Urinary bladder (tissue), 4 donors: ENCODE results near the gene FAM181A. TPM values are rescaled to one million over a fixed set of nuclear protein-coding genes. Genes with fewer than 3 reads are reported as not detected.

Experiments
- DNase-seq: peaks from one replicate; pipeline ENCODE4 v3.0.0-alpha.2; 2015; ENCODE audit errors: extremely low spot score
- H3K27ac ChIP-seq: one replicate; pipeline ENCODE4 v1.5.1; 2013; ENCODE audit warnings: low read depth, mild to moderate bottlenecking, moderate library complexity
- H3K36me3 ChIP-seq: one replicate; pipeline ENCODE4 v1.6.1; 2013; ENCODE audit warnings: mild to moderate bottlenecking, moderate library complexity; ENCODE audit not compliant: insufficient read depth
- H3K4me1 ChIP-seq: one replicate; pipeline ENCODE4 v1.6.1; 2013; ENCODE audit warnings: mild to moderate bottlenecking, moderate library complexity; ENCODE audit not compliant: insufficient read depth
- H3K4me3 ChIP-seq: one replicate; pipeline ENCODE4 v1.5.1; 2013; ENCODE audit warnings: low read depth, low read length
- WGBS: extraction: QIAGEN DNeasy Blood & Tissue Kit; methylation state at CpG from one replicate; pipeline ENCODE4 v1.1.7; 2013; 5-methylcytosine and 5-hydroxymethylcytosine counted together
- polyA plus RNA-seq: library from polyadenylated mRNA; stranded (reverse); fragments of 200-250 nt; gene quantifications from one replicate; pipeline ENCODE4 v1.2.3, GENCODE V29; 2013
- small RNA-seq: library from RNA; depleted of rRNA; stranded (forward); fragments of <200 nt; gene quantifications from one replicate; pipeline ENCODE3, GENCODE V24; 2014
- total RNA-seq: library from RNA; depleted of rRNA; stranded (reverse); fragments of >200 nt; gene quantifications from one replicate; pipeline ENCODE4 v1.2.3, GENCODE V29; 2014
- donor health status: healthy with polysubstance abuse.
- donor health status: healthy.

Gene FAM181A
- total and polyA plus RNA-seq, 2 donors: not detected

DNA sequence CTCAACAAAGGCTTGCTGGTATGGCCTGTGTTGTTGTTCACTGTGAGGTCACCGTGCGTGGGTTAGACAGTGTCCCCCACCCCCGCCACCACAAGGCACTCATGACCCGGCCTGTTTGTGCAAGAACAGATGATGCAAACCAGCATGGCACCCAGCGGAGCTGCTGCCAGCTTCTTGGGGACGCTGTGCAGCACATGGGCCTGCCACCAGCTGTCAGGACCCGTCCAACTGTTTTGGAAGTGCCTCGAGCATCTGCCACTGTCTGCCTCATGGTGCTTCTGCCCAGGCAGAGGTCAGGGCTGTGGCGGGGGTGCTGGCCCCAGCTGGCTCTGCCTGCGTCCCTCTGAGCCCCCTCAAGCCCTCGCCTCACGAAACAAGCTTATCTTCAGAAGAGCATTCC is 47.7 kb downstream of the FAM181A start:
- 64% methylated on average over 12 of the region's 12 CpGs for WGBS
- Histone ChIP-seq H3K4me1 (no peaks in the 10 kb centered on the region), H3K36me3 (no peaks in the 10 kb centered on the region), H3K4me3 (no peak overlapping the region), H3K27ac (no peak overlapping the region)
- DNase-seq: no peak

DNA sequence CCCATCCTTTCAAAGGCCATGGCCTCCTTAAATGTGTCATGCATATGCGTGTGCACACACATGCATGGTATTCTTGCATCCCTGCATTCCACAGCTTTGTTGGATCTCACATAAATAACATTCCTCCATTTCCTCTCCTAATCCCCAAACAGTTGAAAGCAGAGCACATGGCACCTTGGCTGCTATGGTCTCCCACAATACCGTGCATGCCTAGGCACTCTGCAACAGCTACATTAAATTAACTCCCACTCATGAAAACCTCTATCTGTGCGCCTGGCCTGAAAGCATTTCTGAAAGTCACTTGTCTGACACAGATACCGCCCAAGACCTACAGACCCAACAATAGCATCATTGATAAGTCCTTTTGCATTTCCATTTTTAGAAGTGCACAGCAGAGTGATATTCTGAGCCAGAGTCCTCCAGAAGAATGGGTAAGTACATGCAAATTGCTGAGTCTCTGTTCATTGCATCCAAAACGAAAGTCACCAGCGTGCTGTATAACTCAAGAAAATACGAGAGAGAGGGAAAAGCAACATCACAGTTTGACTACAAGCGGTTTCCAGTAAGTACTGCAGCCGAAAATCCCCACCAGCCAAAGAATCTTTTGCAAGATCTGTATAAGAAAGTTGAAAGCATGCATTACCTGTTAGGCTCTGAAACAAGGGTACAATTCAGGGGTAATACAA is 48.8 kb downstream of the FAM181A start:
- H3K4me3 ChIP-seq: peak overlapping the region; percentile 32
- H3K27ac ChIP-seq: peak overlapping the region; percentile 42
- DNase-seq: no peak
- whole genome bisulfite sequencing: 27% methylated on average over 9 of the region's 9 CpGs
- H3K4me1 ChIP-seq: no peaks in the 10 kb centered on the region
- no peaks in the 10 kb centered on the region for H3K36me3 ChIP-seq

DNA sequence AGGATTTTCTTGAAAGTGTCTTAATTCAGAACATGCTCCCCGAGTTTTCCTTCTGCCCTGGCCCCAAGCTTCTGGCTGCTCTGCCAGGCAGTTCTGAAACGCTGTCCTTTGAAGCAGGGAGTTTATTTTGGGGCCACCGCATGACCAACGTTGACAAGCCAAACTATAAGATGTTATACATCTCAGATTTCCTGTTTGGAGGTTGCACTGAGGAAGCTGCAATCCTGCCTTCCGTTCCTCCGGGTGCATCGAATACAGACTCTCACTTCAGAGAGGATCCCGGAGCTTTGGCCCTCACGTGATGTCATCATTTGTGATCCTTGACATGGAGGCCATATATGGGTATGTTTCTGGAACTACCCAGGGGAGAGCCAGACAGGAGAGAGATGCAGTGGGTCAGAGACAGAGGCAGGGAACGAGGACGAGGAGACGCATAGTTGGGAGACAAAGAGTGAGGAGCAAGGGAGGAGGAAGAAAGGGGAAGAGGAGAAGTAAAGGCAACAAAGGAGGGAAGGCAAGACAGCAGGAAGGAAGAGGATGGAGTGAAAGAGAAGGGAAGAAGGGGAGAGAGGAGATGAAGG is 49.4 kb downstream of the FAM181A start, which contains the start of gene ASB2:
TSS of gene ASB2 (minus strand) at position 94 of the 581 bp plus-strand sequence. CDS start 12,031 bp downstream, outside the sequence.
- Histone ChIP-seq H3K4me1 (no peaks in the 10 kb centered on the region), H3K27ac (peak within 1 kb of the TSS; percentile 57), H3K36me3 (no peaks in the 10 kb centered on the region), H3K4me3 (peak within 1 kb of the TSS; percentile 32)
- WGBS: 10% methylated on average over 12 of the region's 12 CpGs
- no peak for DNase-seq

DNA sequence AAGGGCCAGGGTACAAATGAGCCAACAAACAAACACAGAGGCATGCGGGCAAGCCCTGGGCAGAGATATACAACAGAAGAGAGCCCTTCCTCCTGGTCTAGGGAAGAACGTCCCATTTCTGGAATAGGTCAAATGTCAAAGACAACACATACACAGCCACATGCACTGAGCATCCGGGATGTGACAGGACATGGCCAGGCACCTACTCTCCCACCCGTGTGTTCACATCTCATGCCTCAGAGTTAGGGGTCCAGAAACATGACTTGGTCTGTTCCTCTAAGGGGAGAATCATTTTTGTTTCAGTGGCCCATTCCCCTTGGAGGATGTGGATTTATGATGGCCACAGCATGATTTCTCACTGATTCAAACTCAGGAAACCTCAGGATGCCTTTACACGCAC is 50.0 kb downstream of the FAM181A start:
- 64% methylated on average over 5 of the region's 5 CpGs for WGBS
- H3K4me3 ChIP-seq: no peak overlapping the region

DNA sequence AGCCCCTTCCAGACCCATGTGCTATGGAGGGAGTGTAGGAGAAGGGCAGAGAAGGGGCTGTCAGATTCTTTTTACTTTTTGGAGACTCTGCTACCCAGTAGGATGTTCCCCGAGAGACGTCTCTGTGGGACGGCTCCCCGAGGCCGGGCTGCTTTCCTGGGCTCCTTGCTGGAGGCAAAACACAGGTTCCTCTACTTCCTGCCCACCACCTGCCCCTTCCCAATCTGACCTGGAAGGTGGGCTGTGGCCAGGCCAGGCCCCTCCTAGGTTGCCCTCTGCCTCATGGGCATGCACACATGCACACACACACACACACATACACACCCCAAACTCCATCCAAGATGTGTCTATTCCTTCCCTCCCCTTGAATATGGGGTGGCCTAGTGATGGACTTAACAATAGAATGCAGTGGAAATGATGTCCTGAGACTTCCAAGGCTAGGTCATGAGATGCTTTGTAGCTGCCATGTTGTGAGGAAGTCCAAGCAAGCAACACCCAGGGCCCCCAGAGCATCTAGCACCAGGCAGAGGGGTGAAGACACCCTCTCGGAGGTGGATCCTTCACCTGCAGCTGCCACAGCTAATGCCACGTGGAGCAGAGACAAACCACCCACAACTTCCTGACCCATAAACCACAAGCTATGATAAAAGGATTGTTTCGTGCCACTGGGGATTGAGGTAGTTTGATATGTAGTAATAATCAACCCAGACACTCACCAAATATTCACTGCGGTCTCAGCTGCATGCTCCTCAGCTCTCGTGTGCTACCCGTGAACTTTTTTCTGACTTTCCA is 50.8 kb downstream of the FAM181A start:
- no peak overlapping the region for H3K4me3 ChIP-seq
- H3K4me1 ChIP-seq: no peaks in the 10 kb centered on the region
- no peak for DNase-seq
- no peaks in the 10 kb centered on the region for H3K36me3 ChIP-seq
- WGBS: 85% methylated on average over 11 of the region's 11 CpGs
- H3K27ac ChIP-seq: no peak overlapping the region

More for the DNA sequence above, 50.0 kb downstream of the FAM181A start:
- Histone ChIP-seq H3K4me1 (no peaks in the 10 kb centered on the region), H3K27ac (peak overlapping the region; percentile 57), H3K36me3 (no peaks in the 10 kb centered on the region)
- DNase-seq: no peak

DNA sequence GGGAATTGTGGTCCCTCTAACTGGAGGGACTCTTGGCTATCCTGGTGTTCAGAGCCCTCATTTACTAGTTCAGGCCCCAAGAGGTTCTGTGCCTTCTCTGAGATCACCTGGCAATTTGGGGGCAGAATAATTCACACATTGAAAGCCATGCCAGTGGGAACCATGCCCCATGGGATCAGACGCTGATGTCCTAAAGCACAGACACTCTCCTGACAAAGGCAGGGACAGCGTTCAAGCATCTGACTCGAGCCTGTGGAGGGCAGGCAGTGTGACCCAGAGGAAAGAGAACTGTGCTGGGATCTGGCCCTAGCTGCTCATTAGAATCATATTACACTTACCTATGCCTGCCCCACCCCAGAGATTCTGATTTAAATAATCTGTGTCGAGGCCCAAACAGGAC is 51.6 kb downstream of the FAM181A start:
- H3K36me3 ChIP-seq: no peaks in the 10 kb centered on the region
- WGBS: 83% methylated on average over 4 of the region's 4 CpGs
- no peaks in the 10 kb centered on the region for H3K4me1 ChIP-seq
- no peak for DNase-seq
- H3K27ac ChIP-seq: no peak overlapping the region
- no peak overlapping the region for H3K4me3 ChIP-seq

Small RNA genes lying within 50 kb of the gene (small RNA-seq; reads per million reads assigned to genes)
- not detected for gene MIR4506

Other genes starting within 250 kb of the FAM181A start
- gene PRIMA1, start 138.9 kb upstream of the FAM181A start, total RNA-seq: 1.3 TPM
- 17.4 TPM for gene PRIMA1, start 138.9 kb upstream of the FAM181A start, polyA plus RNA-seq
- 32.3 TPM for gene ASB2, start 49.2 kb downstream of the FAM181A start, total RNA-seq
- gene ASB2, start 49.2 kb downstream of the FAM181A start, polyA plus RNA-seq: 72.7 TPM
- not detected for gene CCDC197, start 70.0 kb downstream of the FAM181A start, total RNA-seq
- gene CCDC197, start 70.0 kb downstream of the FAM181A start, polyA plus RNA-seq: not detected
- 2.0 TPM for gene OTUB2, start 99.0 kb downstream of the FAM181A start, total RNA-seq
- 0.41 TPM for gene OTUB2, start 99.0 kb downstream of the FAM181A start, polyA plus RNA-seq
- 55.1 TPM for gene DDX24, start 153.9 kb downstream of the FAM181A start, total RNA-seq
- 144 TPM for gene DDX24, start 153.9 kb downstream of the FAM181A start, polyA plus RNA-seq
- 7.2 TPM for gene IFI27L1, start 154.0 kb downstream of the FAM181A start, total RNA-seq
- 18.9 TPM for gene IFI27L1, start 154.0 kb downstream of the FAM181A start, polyA plus RNA-seq
- gene IFI27, start 183.4 kb downstream of the FAM181A start, total RNA-seq: 19.9 TPM
- gene IFI27, start 183.4 kb downstream of the FAM181A start, polyA plus RNA-seq: 417 TPM
- gene IFI27L2, start 202.3 kb downstream of the FAM181A start, total RNA-seq: 16.6 TPM
- 77.6 TPM for gene IFI27L2, start 202.3 kb downstream of the FAM181A start, polyA plus RNA-seq
- 0.37 TPM for gene PPP4R4, start 247.0 kb downstream of the FAM181A start, total RNA-seq
- 0.63 TPM for gene PPP4R4, start 247.0 kb downstream of the FAM181A start, polyA plus RNA-seq